NCI-H2029 treated with DMSO at 0.1 percent for 48 hours (cell line): ENCODE data around the gene CRIP3.
A peak's percentile ranks its signal among the peaks of the same experiment; 100 is the strongest.
"Not testable (repeated sequence)": the region's sequence is repeated elsewhere in the genome, so short reads cannot be mapped to it uniquely, and the experiment has no call there.

Source experiments
- DNase-seq: peaks from one replicate; lab custom pipeline; 2025; lab: John Stamatoyannopoulos, UW

Gene CRIP3, protein sequence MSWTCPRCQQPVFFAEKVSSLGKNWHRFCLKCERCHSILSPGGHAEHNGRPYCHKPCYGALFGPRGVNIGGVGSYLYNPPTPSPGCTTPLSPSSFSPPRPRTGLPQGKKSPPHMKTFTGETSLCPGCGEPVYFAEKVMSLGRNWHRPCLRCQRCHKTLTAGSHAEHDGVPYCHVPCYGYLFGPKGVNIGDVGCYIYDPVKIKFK

GRCh38 chr6:43308101-43308989, at the start of gene CRIP3:
TSS of gene CRIP3 (minus strand) at chr6:43308826. CDS start at chr6:43308792, 34 bp downstream.
- peak; percentile 28 for DNase-seq

GRCh38 chr6:43355862-43356590, 47.4 kb upstream of the CRIP3 start:
- DNase-seq: no peak

DNA sequence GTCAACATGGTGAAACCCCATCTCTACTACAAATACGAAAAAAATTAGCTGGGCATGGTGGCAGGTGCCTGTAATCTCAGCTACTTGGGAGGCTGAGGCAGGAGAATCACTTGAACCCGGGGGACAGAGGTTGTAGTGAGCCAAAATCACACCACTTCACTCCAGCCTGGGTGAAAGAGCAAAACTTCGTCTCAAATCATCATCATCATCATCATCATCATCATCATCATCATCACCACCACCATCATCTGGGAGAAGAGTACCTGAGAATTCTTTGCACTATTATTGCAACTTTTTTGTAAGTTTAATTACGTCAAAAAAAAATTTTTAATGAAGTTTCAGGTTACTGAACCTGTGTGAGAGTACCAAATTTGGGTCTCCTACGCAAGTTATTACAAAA, 43.3 kb upstream of the CRIP3 start:
- not testable (repeated sequence) for DNase-seq

DNA sequence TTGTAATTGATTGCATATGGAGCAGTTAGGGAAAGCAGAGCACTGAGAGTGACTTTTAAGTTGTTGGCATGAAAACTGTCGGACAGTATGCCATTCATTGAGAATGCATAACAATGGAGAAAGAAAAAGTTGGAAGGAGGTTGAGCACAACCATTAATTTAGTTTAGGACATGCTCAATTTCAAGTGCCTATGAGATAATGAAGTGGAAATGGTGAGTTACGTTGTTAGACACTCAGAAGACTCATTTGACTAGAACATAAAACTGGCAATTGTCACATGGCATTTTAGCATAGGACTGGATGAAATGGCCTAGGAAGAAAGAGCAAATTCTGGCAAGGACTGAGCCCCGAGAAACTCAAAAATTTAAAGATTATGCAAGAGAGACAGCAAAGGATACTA, 38.8 kb upstream of the CRIP3 start:
- no peak for DNase-seq

DNA sequence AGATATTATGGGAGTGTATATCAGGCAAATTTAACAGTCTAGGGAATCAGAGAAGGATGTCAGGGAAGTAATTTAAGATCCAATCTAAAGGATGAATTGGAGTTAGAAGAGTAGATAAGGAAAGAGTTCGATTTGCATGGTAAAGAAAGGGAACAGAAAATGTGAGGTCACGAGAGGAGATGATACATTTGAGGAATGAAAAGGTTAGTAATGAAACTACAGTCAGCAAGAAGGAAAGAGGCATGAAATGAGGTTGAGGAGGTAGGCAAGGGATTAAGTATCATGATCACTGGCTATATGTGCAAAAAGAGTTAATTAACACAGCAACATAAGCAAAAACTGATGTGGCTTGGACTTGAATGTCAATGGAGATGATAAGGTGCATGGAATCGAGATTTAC, 38.4 kb upstream of the CRIP3 start:
- DNase-seq: no peak

GRCh38 chr6:43346243-43346642, 37.6 kb upstream of the CRIP3 start:
- DNase-seq: not testable (repeated sequence)

GRCh38 chr6:43339168-43339567, 30.5 kb upstream of the CRIP3 start:
- no peak for DNase-seq

GRCh38 chr6:43338243-43338642, 29.6 kb upstream of the CRIP3 start:
- no peak for DNase-seq

DNA sequence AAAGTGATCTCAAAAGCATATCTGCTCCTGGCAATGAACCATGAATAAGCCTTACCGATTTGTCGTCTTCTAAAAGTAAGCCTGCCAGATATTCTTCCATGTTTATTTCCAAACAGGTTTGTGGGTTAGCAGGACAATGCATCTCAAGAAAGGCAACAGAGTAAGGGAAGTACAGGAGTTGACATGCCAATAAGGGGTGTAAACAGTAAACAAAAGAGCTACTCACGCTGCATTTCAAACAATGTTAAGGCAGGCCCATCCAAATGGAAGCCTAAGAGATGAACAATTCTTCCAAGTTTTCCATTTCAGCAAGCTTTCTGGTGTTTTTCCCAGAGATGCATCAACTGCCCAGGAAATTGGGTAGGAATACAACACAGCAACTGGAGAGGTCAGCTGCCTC, 27.8 kb upstream of the CRIP3 start:
- no peak for DNase-seq

GRCh38 chr6:43335469-43335868, 26.8 kb upstream of the CRIP3 start:
- DNase-seq: peak; percentile 37

DNA sequence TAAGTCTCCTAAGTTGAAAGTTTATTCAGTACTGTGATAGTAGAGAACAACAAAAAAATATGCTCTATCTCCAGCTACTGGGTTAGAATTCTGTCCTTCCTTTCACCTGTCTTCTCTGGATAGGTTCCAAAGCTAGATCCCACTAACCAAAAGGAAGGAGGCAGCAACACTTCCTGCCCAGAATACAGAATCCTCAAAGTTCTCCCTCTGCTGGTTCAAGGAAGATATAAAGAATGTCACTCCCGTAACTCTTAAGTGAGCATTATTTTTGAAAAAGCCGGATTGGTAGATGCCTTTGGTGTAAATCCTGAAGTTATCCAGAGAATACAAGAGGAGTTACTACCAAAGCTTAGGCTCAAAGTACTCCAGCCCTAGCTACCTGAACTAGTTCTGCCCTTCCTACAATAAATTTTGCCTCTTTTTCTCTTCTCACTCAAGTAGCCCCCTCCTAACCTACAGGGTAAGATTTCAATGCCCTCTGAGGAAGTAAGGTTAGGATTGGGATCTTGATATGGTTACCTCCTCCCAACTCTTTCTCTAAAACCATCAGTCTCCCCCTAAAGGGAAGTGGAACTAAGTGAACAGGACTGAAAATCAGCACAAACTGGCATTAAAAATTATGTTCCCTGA, 26.0 kb upstream of the CRIP3 start:
- peak; percentile 74 for DNase-seq

DNA sequence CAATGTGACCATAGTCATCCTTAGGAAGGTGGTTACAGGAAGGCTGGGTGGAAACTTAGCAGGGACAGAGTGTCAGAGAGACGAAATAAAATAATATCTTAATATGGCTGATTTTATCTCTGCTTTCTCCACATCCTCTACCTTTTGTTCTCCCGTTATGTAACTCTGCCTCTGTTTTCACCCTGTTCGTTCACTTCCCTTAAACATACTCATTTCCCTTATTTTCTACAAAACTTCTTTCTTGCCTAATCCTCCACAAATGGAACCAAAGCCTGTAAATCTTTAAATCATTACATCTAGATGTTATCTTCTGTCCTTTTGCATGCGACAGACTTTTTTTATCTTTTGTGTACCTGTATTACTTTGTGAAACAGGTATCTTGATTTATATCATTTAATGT, 23.3 kb upstream of the CRIP3 start:
- no peak for DNase-seq

DNA sequence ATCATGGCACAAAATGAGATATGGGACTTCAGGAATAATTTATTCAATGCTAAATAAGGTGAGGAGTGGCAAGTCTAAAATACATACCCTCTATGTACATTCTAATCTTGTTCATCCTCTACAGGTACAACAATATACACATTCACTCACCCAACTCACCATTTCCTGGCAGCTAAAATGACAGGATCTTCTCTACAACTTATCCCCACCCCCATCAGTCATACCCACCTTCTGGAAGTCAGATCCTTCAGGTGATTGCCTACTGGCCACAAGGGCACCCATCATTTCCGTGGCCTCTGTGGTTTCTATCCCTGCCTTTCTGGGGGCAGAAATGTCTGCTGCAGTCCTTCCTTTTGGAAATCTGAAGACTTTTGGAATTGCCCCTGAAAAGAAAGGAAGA, 22.8 kb upstream of the CRIP3 start:
- no peak for DNase-seq

GRCh38 chr6:43328528-43328927, 19.9 kb upstream of the CRIP3 start:
- no peak for DNase-seq

DNA sequence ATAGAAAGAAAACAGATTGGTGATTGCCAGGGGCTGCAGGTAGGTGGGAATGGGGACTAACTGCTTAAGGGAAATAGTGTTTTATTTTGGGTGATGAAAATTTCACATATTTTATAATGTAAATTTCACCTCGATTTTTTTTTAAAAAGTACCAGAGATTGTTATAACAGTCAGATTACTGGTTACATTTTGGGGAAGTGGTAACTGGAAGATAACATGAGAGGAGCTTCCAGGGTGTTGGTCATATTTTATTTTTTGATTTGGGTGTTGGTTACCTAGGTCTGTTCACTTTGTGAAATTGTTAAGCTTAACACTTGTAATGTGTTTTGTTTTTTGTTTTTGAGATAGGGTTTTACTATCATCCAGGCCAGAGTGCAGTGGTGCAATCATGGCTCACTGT, 17.2 kb upstream of the CRIP3 start:
- no peak for DNase-seq

GRCh38 chr6:43318011-43318410, 9.4 kb upstream of the CRIP3 start:
- DNase-seq: no peak

- no peak for DNase-seq
Observed at GRCh38 chr6:43313813-43314212, 5.2 kb upstream of the CRIP3 start.

GRCh38 chr6:43311666-43312065, 3.0 kb upstream of the CRIP3 start:
- DNase-seq: no peak

GRCh38 chr6:43310624-43311023, 2.0 kb upstream of the CRIP3 start:
- no peak for DNase-seq

DNA sequence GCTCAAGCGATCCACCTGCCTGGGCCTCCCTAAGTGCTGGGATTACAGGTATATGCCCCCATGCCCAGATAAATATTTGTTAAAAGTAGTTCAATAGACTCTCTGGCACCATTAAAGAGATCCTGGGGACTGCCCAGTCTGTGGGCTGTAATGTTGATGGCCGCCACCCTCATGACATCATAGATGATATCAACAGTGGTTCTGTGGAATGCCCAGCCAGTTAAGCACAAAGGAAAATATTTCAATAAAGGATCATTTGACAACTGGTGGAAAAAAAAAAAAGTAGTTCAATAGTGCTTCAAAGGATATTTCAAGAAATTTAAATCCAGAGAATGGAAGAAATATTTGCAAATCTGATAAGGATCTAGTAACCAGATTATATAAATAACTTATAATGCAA, 1.5 kb upstream of the CRIP3 start:
- no peak for DNase-seq

DNA sequence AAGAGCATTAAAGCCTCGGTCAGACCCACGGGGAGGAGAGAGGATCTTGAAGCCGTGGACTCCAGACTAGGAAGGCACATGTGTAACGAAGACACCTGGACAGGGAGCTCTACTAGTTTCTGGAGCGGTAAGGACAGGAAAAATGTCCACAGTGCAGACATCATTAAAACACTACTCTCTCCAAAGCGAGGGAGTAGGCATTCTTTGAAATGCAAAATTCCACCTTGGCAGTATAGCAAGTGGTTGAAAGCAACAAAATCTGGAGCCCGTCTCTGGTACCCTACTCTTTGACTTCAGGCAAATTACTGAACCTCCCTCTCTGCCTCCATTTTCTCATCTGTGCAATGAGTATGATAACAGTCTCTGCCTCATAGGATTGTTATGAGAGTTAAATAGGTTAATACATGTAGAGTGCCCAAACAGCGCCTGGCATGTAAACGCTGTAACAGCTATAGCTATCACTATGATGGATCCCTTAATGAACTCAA, 408 bp upstream of the CRIP3 start:
- no peak for DNase-seq

DNA sequence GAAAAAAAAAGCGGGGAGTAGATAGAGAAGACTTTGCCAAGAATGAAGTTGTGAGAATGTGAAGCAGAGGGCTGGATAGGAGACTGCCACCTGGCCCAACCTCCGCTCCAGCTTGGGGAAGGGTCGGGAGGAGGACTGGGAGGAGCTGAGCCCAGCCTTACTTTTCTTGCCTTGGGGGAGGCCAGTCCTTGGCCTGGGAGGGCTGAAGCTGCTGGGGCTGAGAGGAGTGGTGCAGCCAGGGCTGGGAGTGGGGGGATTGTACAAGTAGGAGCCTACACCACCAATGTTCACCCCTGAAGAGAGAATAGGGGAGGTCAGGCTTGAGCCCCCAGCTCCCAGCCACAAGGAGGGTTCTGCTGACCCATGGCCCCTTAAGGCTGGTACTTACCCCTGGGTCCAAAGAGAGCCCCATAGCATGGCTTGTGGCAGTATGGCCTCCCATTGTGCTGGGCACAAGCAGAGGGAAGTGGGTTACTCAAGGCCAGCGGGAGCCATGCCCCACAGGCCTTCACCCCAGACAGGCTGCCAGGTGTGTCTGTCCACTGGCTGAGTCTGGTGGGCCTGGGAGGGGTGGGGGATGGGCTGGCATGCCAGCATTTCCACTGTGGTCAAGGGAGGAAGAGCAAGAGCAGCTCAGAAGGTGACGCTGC, 1.1 kb downstream of the CRIP3 start:
- DNase-seq: no peak
